Motor neuron (in vitro differentiated cells): ENCODE results near the gene SLC43A3. TPM values are rescaled to one million over a fixed set of nuclear protein-coding genes. Genes with fewer than 3 reads are reported as not detected.

Source experiments
- ATAC-seq, 8 experiments: fragments of 200-7000 bp; cut with Tn5 transposase; replicated peaks in 6 of 8; 2 replicates each; pipeline ENCODE4 v1.8.0; 2021; ENCODE audit warnings: mild to moderate bottlenecking in 8 of 8, moderate library complexity in 8 of 8
- H3K27ac ChIP-seq, 2 donors: fragments of 250-450 bp; sonication (Bioruptor Pico); 2 replicates each; pipeline ENCODE4 v1.9.0; 2021; ENCODE audit warnings: antibody characterized with exemption in 2 of 2, mild to moderate bottlenecking in 2 of 2, moderate library complexity in 1 of 2
- H3K4me1 ChIP-seq, 2 donors: fragments of 250-450 bp; sonication (Bioruptor Pico); replicated peaks in 1 of 2; 2 replicates each; pipeline ENCODE4 v1.6.1; 2021; ENCODE audit warnings: antibody characterized with exemption in 2 of 2, mild to moderate bottlenecking in 2 of 2, moderate library complexity in 1 of 2
- H3K4me3 ChIP-seq, 5 donors: fragments of 250-450 bp; sonication (Bioruptor Pico); 2 replicates each; pipeline ENCODE4 v1.9.0; 2021; ENCODE audit warnings: antibody characterized with exemption in 5 of 5, mild to moderate bottlenecking in 5 of 5, moderate library complexity in 4 of 5
- WGBS, 10 experiments: fragments of 450-650 bp; shearing (Covaris generic); methylation state at CpG; one replicate each; pipeline ENCODE4 v1.0.0; 2022; 5-methylcytosine and 5-hydroxymethylcytosine counted together
- in situ Hi-C, 9 experiments: fragments of 400-800 bp; cut with MboI; loops; one replicate each; pipeline ENCODE4 v1.15.0; 2021; ENCODE audit warnings: low sequenced_read_pairs in 9 of 9, low pct_unique_long_range_greater_than_20kb in 2 of 9; ENCODE audit not compliant: unreplicated experiment in 9 of 9
- total RNA-seq, 8 experiments: library from RNA; unstranded; fragments of 300-600 nt; gene quantifications; 2 replicates each; pipeline versions ENCODE4 v1.2.3 to v1.2.4, GENCODE V29; 2022

SLC43A3 gene
- total RNA-seq, 8 experiments from 2014 or later = 0.43 to 25.8 (median 3.0) TPM

- no peak overlapping the region for H3K27ac ChIP-seq
- in situ Hi-C loops = no loop called here
- no peaks in the 10 kb centered on the region for H3K4me1 ChIP-seq
- H3K4me3 ChIP-seq = peak overlapping the region in 2 of 5 donors; percentile 23 to 26
- WGBS, 10 experiments = 0 to 7% (median 4%) methylated on average over 1 to 14 of the region's 26 CpGs; no CpG with 5 or more reads in 6 of the 10 experiments
- peak in 4 of 8 experiments; percentile 7 to 76 (median 52) for ATAC-seq
Measured at GRCh38 chr11:57376095-57377090, 50.5 kb downstream of the SLC43A3 start.

- no peak overlapping the region for H3K27ac ChIP-seq
- WGBS, 10 experiments = 20 to 43% (median 33%) methylated on average over 1 to 2 of the region's 2 CpGs; no CpG with 5 or more reads in 7 of the 10 experiments
- no peak for ATAC-seq
- in situ Hi-C loops = no loop called here
- H3K4me3 ChIP-seq = no peak overlapping the region
- H3K4me1 ChIP-seq = no peaks in the 10 kb centered on the region
Measured at GRCh38 chr11:57375490-57375889, 51.4 kb downstream of the SLC43A3 start.

GRCh38 chr11:57374966-57375365 lies 52.0 kb downstream of the SLC43A3 start:
- H3K4me1 ChIP-seq = no peaks in the 10 kb centered on the region
- 13 to 100% (median 73%) methylated on average over 1 to 2 of the region's 3 CpGs; no CpG with 5 or more reads in 4 of the 10 experiments for WGBS, 10 experiments
- in situ Hi-C loops = loop anchor here in 2 of 9 experiments (25.0 kb wide), 2 partner anchors 112 to 162 kb away; partner anchors contain the start of genes SMTNL1 (in 1 of the 2) and TIMM10 (in 1 of the 2)
- H3K4me3 ChIP-seq = no peak overlapping the region
- no peak overlapping the region for H3K27ac ChIP-seq
- peak in 1 of 8 experiments; percentile 76 for ATAC-seq

- Histone ChIP-seq H3K4me3 (no peak overlapping the region), H3K4me1 (no peaks in the 10 kb centered on the region), H3K27ac (no peak overlapping the region)
- WGBS, 10 experiments = 43 to 94% (median 70%) methylated on average over 2 to 3 of the region's 3 CpGs; no CpG with 5 or more reads in 3 of the 10 experiments
- no peak for ATAC-seq
- in situ Hi-C loops = loop anchor here in 2 of 9 experiments (25.0 kb wide), 2 partner anchors 114 to 164 kb away; partner anchors contain the start of genes SMTNL1 (in 1 of the 2) and TIMM10 (in 1 of the 2)
Measured at GRCh38 chr11:57373146-57373545, 53.8 kb downstream of the SLC43A3 start.

- in situ Hi-C loops = loop anchor here in 2 of 9 experiments (25.0 kb wide), 2 partner anchors 116 to 166 kb away; partner anchors contain the start of genes SMTNL1 (in 1 of the 2) and TIMM10 (in 1 of the 2)
- Histone ChIP-seq H3K4me3 (no peak overlapping the region), H3K4me1 (no peaks in the 10 kb centered on the region), H3K27ac (no peak overlapping the region)
- no peak for ATAC-seq
Measured at GRCh38 chr11:57370941-57371340, 56.0 kb downstream of the SLC43A3 start.

GRCh38 chr11:57370251-57370650 lies 56.7 kb downstream of the SLC43A3 start:
- peak in 1 of 8 experiments; percentile 49 for ATAC-seq
- 6 to 92% (median 83%) methylated on average over 2 to 5 of the region's 7 CpGs; no CpG with 5 or more reads in 2 of the 10 experiments for WGBS, 10 experiments
- Histone ChIP-seq H3K27ac (no peak overlapping the region), H3K4me3 (no peak overlapping the region), H3K4me1 (no peaks in the 10 kb centered on the region)
- in situ Hi-C loops = loop anchor here in 2 of 9 experiments (25.0 kb wide), 2 partner anchors 117 to 167 kb away; partner anchors contain the start of genes SMTNL1 (in 1 of the 2) and TIMM10 (in 1 of the 2)

GRCh38 chr11:57368845-57369232 lies 58.1 kb downstream of the SLC43A3 start:
- Histone ChIP-seq H3K4me1 (no peaks in the 10 kb centered on the region), H3K27ac (no peak overlapping the region), H3K4me3 (no peak overlapping the region)
- 51 to 100% (median 86%) methylated on average over 1 to 2 of the region's 5 CpGs; no CpG with 5 or more reads in 6 of the 10 experiments for WGBS, 10 experiments
- no peak for ATAC-seq
- in situ Hi-C loops = loop anchor here in 2 of 9 experiments (25.0 kb wide), 2 partner anchors 118 to 168 kb away; partner anchors contain the start of genes SMTNL1 (in 1 of the 2) and TIMM10 (in 1 of the 2)

- Histone ChIP-seq H3K4me1 (no peaks in the 10 kb centered on the region), H3K27ac (no peak overlapping the region), H3K4me3 (no peak overlapping the region)
- 0 to 93% (median 87%) methylated on average over 1 to 9 of the region's 19 CpGs; no CpG with 5 or more reads in 4 of the 10 experiments for WGBS, 10 experiments
- ATAC-seq = no peak
- in situ Hi-C loops = loop anchor here in 2 of 9 experiments (25.0 kb wide), 2 partner anchors 119 to 169 kb away; partner anchors contain the start of genes SMTNL1 (in 1 of the 2) and TIMM10 (in 1 of the 2)
Measured at GRCh38 chr11:57368106-57368844, 58.6 kb downstream of the SLC43A3 start.

- H3K27ac ChIP-seq = no peak overlapping the region
Measured at GRCh38 chr11:57364851-57365660, 61.9 kb downstream of the SLC43A3 start.

GRCh38 chr11:57363131-57364080 lies 63.5 kb downstream of the SLC43A3 start:
- Histone ChIP-seq H3K4me1 (peaks cover 0 to 2% of the 10 kb centered on the region in 2 donors), H3K4me3 (no peak overlapping the region), H3K27ac (no peak overlapping the region)
- ATAC-seq = no peak
- in situ Hi-C loops = loop anchor here in 2 of 9 experiments (25.0 kb wide), 2 partner anchors 124 to 174 kb away; partner anchors contain the start of genes SMTNL1 (in 1 of the 2) and TIMM10 (in 1 of the 2)
- WGBS, 10 experiments = 7 to 85% (median 59%) methylated on average over 2 to 6 of the region's 7 CpGs; no CpG with 5 or more reads in 4 of the 10 experiments

More at GRCh38 chr11:57364851-57365660, 61.9 kb downstream of the SLC43A3 start:
- Histone ChIP-seq H3K4me3 (no peak overlapping the region), H3K4me1 (no peaks in the 10 kb centered on the region)
- ATAC-seq = no peak
- WGBS, 10 experiments = 0 to 78% (median 70%) methylated on average over 1 to 6 of the region's 9 CpGs; no CpG with 5 or more reads in 1 of the 10 experiments
- in situ Hi-C loops = loop anchor here in 2 of 9 experiments (25.0 kb wide), 2 partner anchors 122 to 172 kb away; partner anchors contain the start of genes SMTNL1 (in 1 of the 2) and TIMM10 (in 1 of the 2)
